Uterus (tissue), 2 donors: ENCODE data around the gene ITGB8.

Source experiments
- CTCF ChIP-seq, 4 experiments: fragments of 200-600 bp in 2 of 4; fragments of 450-650 bp in 2 of 4; sonication (generic) in 2 of 4; IDR thresholded peaks; one replicate each; pipeline ENCODE4 v1.5.1; 2016 to 2019; ENCODE audit warnings: antibody characterized with exemption in 4 of 4, mild to moderate bottlenecking in 2 of 4, moderate library complexity in 1 of 4
- POLR2A ChIP-seq, 2 donors: fragments of 450-650 bp; IDR thresholded peaks; one replicate each; pipeline ENCODE4 v1.6.1; 2016; ENCODE audit warnings: antibody characterized with exemption in 2 of 2, mild to moderate bottlenecking in 1 of 2, moderate library complexity in 1 of 2

DNA sequence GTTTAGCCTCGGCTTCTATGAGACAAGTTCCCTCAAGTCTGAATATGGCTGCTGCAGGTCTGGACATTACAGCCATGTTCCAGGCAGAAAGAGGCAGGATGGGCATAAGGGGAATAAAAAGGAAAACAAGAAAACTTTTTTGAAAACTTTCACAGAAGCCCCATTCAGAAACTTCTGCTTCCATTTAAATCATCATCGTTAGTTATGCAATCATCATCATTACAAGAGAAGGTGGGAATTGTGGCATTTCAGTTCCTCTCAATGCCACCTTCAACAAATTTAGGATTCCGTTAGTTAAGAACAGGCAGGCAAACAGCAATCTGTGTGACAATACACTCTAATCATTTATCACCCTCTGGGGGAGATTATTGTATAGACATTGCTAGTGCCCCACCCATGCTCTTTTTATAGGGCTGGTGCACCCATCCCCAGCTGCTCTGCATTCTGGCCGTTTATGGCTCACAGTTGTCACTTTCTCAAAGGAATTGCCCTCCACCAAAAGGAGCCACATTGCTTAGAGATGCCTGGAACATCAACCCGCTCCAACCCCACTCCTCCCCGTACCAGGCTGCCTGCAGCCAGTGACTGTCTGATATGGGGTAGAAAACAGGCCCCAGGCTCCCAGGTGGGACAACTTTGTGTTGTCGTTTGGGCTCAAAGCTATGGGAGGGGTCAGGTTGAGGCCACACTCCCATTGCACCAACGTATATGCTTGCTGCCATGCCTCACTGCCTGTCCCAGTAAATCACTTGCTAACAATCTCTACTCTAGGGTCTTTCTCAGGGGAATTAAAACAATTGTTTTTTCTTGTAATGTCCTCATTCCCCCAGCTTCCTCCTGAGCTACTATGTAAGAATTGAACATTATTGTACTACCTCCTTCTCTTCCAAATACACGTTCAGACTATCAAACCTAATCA, 24.2 kb downstream of the ITGB8 start:
- no peak for TF ChIP-seq CTCF (IDR thresholded peaks at IDR 0.05)
- no peak for TF ChIP-seq POLR2A (IDR thresholded peaks at IDR 0.05)
